Endothelial cell of umbilical vein (primary cell): Measurements from ENCODE around the gene IL1RL1. TPM values are rescaled to one million over a fixed set of nuclear protein-coding genes. Genes with fewer than 3 reads are reported as not detected.

Experiments
- BruUV-seq: library from RNA; stranded (reverse); fragments of 400-500 nt; replicated peaks from 2 replicates; lab custom pipeline; 2021; lab: Mats Ljungman, UMichigan
- CTCF ChIA-PET: fragments of 300-600, 350-600 bp; sonication (Branson Sonifier 250); formaldehyde crosslinking; loops from one replicate; lab custom pipeline; 2021; ENCODE audit warnings: antibody characterized with exemption, inconsistent platforms; lab: Charles Lee
- POLR2A ChIA-PET: fragments of 300-600, 350-600 bp; sonication (Branson Sonifier 250); formaldehyde crosslinking; loops from one replicate; lab custom pipeline; 2021; ENCODE audit warnings: antibody characterized with exemption, inconsistent platforms; lab: Charles Lee
- DNase-seq: peaks from one replicate; pipeline ENCODE4 v3.0.0-alpha.2; 2011; ENCODE audit warnings: low read depth, low spot score
- FAIRE-seq: peaks from 2 replicates; lab custom pipeline; 2011; peaks lifted over from hg19 to GRCh38; lab: Jason Lieb, UNC
- H2AFZ ChIP-seq: 2 replicates; pipeline ENCODE4 v1.6.0; 2012; ENCODE audit warnings: low read depth, low read length, control low read depth, inconsistent platforms
- H3K27ac ChIP-seq: 2 replicates; pipeline ENCODE4 v1.5.1; 2011; ENCODE audit warnings: low read depth, mild to moderate bottlenecking, control low read depth, low read length, moderate library complexity; ENCODE audit not compliant: insufficient read depth
- H3K27me3 ChIP-seq, 2 experiments: 2 replicates each; pipeline versions ENCODE4 v1.6.0 to v1.6.1; 2011; ENCODE audit warnings: low read length in 2 of 2, mixed read lengths in 1 of 2; ENCODE audit not compliant: control insufficient read depth in 2 of 2, insufficient read depth in 2 of 2
- H3K36me3 ChIP-seq, 2 experiments: 2 replicates in 1 of 2; 3 replicates in 1 of 2; pipeline ENCODE4 v1.5.1; 2011; ENCODE audit warnings: low read length in 2 of 2, mild to moderate bottlenecking in 1 of 2, moderate library complexity in 1 of 2; ENCODE audit not compliant: control insufficient read depth in 2 of 2, insufficient read depth in 2 of 2; ENCODE audit errors: extremely low read depth in 1 of 2
- H3K4me1 ChIP-seq: 3 replicates; pipeline ENCODE4 v1.5.1; 2011; ENCODE audit warnings: mild to moderate bottlenecking, low read length; ENCODE audit not compliant: control insufficient read depth, insufficient read depth; ENCODE audit errors: extremely low read depth
- H3K4me2 ChIP-seq: 2 replicates; pipeline ENCODE4 v1.6.1; 2011; ENCODE audit warnings: low read length, control low read depth, mixed read lengths; ENCODE audit not compliant: insufficient read depth
- H3K4me3 ChIP-seq, 3 experiments: fragments of 200-600 bp in 1 of 3; sonication (generic), shearing (Covaris generic) in 1 of 3; replicated peaks in 1 of 3; 2 replicates each; pipeline ENCODE4 v1.5.1; 2011 to 2016; ENCODE audit warnings: control low read depth in 3 of 3, low read length in 3 of 3, mild to moderate bottlenecking in 2 of 3, inconsistent platforms in 1 of 3, low read depth in 1 of 3, moderate library complexity in 1 of 3; ENCODE audit not compliant: insufficient read depth in 1 of 3
- H3K79me2 ChIP-seq: 2 replicates; pipeline ENCODE4 v1.6.0; 2012; ENCODE audit warnings: low read length, inconsistent platforms; ENCODE audit not compliant: control insufficient read depth, insufficient read depth
- H3K9ac ChIP-seq: replicated peaks from 2 replicates; pipeline ENCODE3; 2011; ENCODE audit warnings: low read length, control low read depth; ENCODE audit not compliant: insufficient read depth; ENCODE audit errors: extremely low read depth
- H3K9me1 ChIP-seq: replicated peaks from 3 replicates; pipeline ENCODE4 v1.6.0; 2011; ENCODE audit warnings: mild to moderate bottlenecking, low read length; ENCODE audit not compliant: control insufficient read depth, insufficient read depth; ENCODE audit errors: extremely low read depth
- H3K9me3 ChIP-seq: replicated peaks from 2 replicates; pipeline ENCODE4 v1.5.1; 2012; ENCODE audit warnings: low read length, inconsistent platforms; ENCODE audit not compliant: control insufficient read depth, insufficient read depth
- H4K20me1 ChIP-seq: replicated peaks from 2 replicates; pipeline ENCODE3; 2011; ENCODE audit warnings: mild to moderate bottlenecking, low read length; ENCODE audit not compliant: control insufficient read depth, insufficient read depth; ENCODE audit errors: extremely low read depth
- EZH2 ChIP-seq: IDR thresholded peaks from 2 replicates; pipeline ENCODE4 v1.6.1; 2012; ENCODE audit warnings: borderline replicate concordance, low read depth, mild to moderate bottlenecking, moderate library complexity, low read length, inconsistent platforms; ENCODE audit not compliant: severe bottlenecking
- FOS ChIP-seq: IDR thresholded peaks from 2 replicates; pipeline ENCODE4 v1.6.1; 2011; ENCODE audit warnings: mild to moderate bottlenecking, low read length, moderate library complexity, borderline replicate concordance; ENCODE audit not compliant: insufficient read depth
- GATA2 ChIP-seq: IDR thresholded peaks from 2 replicates; pipeline ENCODE4 v1.7.0; 2011; ENCODE audit warnings: low read depth, mild to moderate bottlenecking, moderate library complexity, mixed read lengths, low read length; ENCODE audit not compliant: insufficient read length, insufficient read depth
- POLR2AphosphoS5 ChIP-seq: IDR thresholded peaks from 2 replicates; pipeline ENCODE4 v1.6.1; 2012; ENCODE audit warnings: low read depth, mild to moderate bottlenecking, control low read depth, low read length, moderate library complexity; ENCODE audit not compliant: insufficient read depth
- dilution Hi-C: fragments of 300-500 bp; cut with MboI; formaldehyde crosslinking; loops from one replicate; pipeline ENCODE4 v1.15.0; 2019; ENCODE audit warnings: low sequenced_read_pairs; ENCODE audit not compliant: extremely low pct_ligation_motif_present
- intact Hi-C: fragments of 100-400 bp; cut with micrococcal nuclease; formaldehyde crosslinking; loops from one replicate; pipeline ENCODE4 v1.10.0; 2022
- polyA plus RNA-seq, 4 experiments: library from polyadenylated mRNA; depleted of rRNA in 3 of 4; stranded (reverse) in 3 of 4; unstranded in 1 of 4; fragments of >200 nt; gene quantifications; 2 replicates each; pipeline versions ENCODE4 v1.2.1 to v1.2.3, GENCODE V29; 2011 to 2012; ENCODE audit warnings: missing spikeins in 1 of 4
- total RNA-seq: library from RNA; stranded (reverse); gene quantifications from 2 replicates; pipeline ENCODE4 v1.2.3, GENCODE V29; 2021

Gene IL1RL1
- total and polyA plus RNA-seq, 2 donors (not counting 3 experiments of a cell fraction or from before 2014, with no cell fraction given) = 32.2 to 44.0 TPM

GRCh38 chr2:102397209-102397608 lies 85.8 kb downstream of the IL1RL1 start:
- dilution Hi-C loops = no loop called here

GRCh38 chr2:102399499-102400141 lies 88.3 kb downstream of the IL1RL1 start:
- Histone ChIP-seq H3K79me2 (no peaks in the 10 kb centered on the region), H3K27ac (no peak overlapping the region), H3K9me1 (no peaks in the 10 kb centered on the region), H3K9ac (no peak overlapping the region), H3K4me1 (no peaks in the 10 kb centered on the region), H4K20me1 (no peaks in the 10 kb centered on the region), H2AFZ (no peak overlapping the region), H3K9me3 (no peaks in the 10 kb centered on the region), H3K36me3 (no peaks in the 10 kb centered on the region), H3K4me2 (no peak overlapping the region), H3K27me3 (no peaks in the 10 kb centered on the region), H3K4me3 (no peak overlapping the region)
- TF ChIP-seq FOS = no peak
- no peak for TF ChIP-seq GATA2
- FAIRE-seq = no peak
- intact Hi-C loops (no loop called here), dilution Hi-C loops (no loop called here)
- ChIA-PET CTCF (no interaction called here), POLR2A (no interaction called here)
- no peak for DNase-seq
- no TSS peak for BruUV-seq

More at GRCh38 chr2:102397209-102397608, 85.8 kb downstream of the IL1RL1 start:
- Histone ChIP-seq H2AFZ (no peak overlapping the region), H3K9ac (no peak overlapping the region), H3K27me3 (no peaks in the 10 kb centered on the region), H3K4me3 (no peak overlapping the region), H3K27ac (no peak overlapping the region), H3K9me1 (no peaks in the 10 kb centered on the region), H4K20me1 (no peaks in the 10 kb centered on the region), H3K79me2 (no peaks in the 10 kb centered on the region), H3K36me3 (no peaks in the 10 kb centered on the region), H3K9me3 (no peaks in the 10 kb centered on the region), H3K4me2 (no peak overlapping the region), H3K4me1 (no peaks in the 10 kb centered on the region)
- CTCF ChIA-PET = interaction anchor here (1.1 kb wide), 1 partner anchor 95 kb away, joined by 4 read pairs; no protein-coding TSS in a partner anchor
- FAIRE-seq (no peak), DNase-seq (no peak)
- BruUV-seq = no TSS peak
- intact Hi-C loops = no loop called here
- POLR2A ChIA-PET = no interaction called here
- TF ChIP-seq EZH2 (no peak), POLR2AphosphoS5 (no peak)
